ENCODE data around the gene AMPD3. TPM values are rescaled to one million over a fixed set of nuclear protein-coding genes. Genes with fewer than 3 reads are reported as not detected.

AMPD3 gene
- total RNA-seq, 1 experiment from 2014 or later, result 5.9 TPM

GRCh38 chr11:10443152-10443551 lies 11.9 kb upstream of the AMPD3 start:
- no peak overlapping the region for H3K9ac ChIP-seq (ENCODE audit: extremely low read depth, insufficient read length, low read length)
- H3K79me1 ChIP-seq (ENCODE audit: insufficient read depth, low read depth, low read length, poor library complexity, severe bottlenecking), result no peaks in the 10 kb centered on the region
- H2AK5ac ChIP-seq (ENCODE audit: insufficient read length, low read length), result no peak overlapping the region
- H4K91ac ChIP-seq (ENCODE audit: insufficient read length, low read depth, low read length), result no peak overlapping the region
- Mint-ChIP-seq H3K36me3 (ENCODE audit: insufficient read depth in 1 of 3, low read depth in 3 of 3) (no peaks in the 10 kb centered on the region), H3K4me3 (no peak overlapping the region), H3K27me3 (ENCODE audit: low read depth) (peaks cover 5% of the 10 kb centered on the region; the same call in 1 of the 2 replicates), H3K4me1 (peaks cover 0 to 6% of the 10 kb centered on the region in 2 experiments; a peak in 1 of 4 replicates), H3K9me3 (no peaks in the 10 kb centered on the region), H3K27ac (no peak overlapping the region; a peak in 1 of 7 replicates)
- H4K5ac ChIP-seq (ENCODE audit: insufficient read length, low read depth, low read length), result no peak overlapping the region
- TF ChIP-seq CTCF (conservative IDR thresholded peaks at IDR 0.05), result no peak
- no peak overlapping the region for H2BK5ac ChIP-seq (ENCODE audit: insufficient read length, low read length)
- H3K79me2 ChIP-seq (ENCODE audit: insufficient read depth, low read length), result no peaks in the 10 kb centered on the region
- no peak overlapping the region for H3K56ac ChIP-seq (ENCODE audit: insufficient read length, low read depth, low read length)
- H2BK15ac ChIP-seq (ENCODE audit: low read depth, low read length), result no peak overlapping the region
- no peak for DNase-seq
- H4K8ac ChIP-seq (replicated peaks; ENCODE audit: insufficient read length, low read depth, low read length), result no peak overlapping the region
- H3T11ph ChIP-seq (ENCODE audit: low read length), result no peak overlapping the region
- H3K4me1 ChIP-seq (ENCODE audit: insufficient read depth, low read length), result no peaks in the 10 kb centered on the region; the same call in 1 of the 2 replicates
- no peak overlapping the region for H2BK20ac ChIP-seq (ENCODE audit: low read depth, low read length, poor library complexity, severe bottlenecking)
- H3K27ac ChIP-seq (ENCODE audit: insufficient read length, low read depth, low read length), result no peak overlapping the region
- no peak overlapping the region for H3K14ac ChIP-seq (ENCODE audit: insufficient read depth, low read length)
- H4K20me1 ChIP-seq (ENCODE audit: control insufficient read depth, insufficient read depth, insufficient read length), result no peaks in the 10 kb centered on the region
- H3K18ac ChIP-seq (ENCODE audit: insufficient read length, low read depth, low read length), result no peak overlapping the region
- no peak overlapping the region for H2AFZ ChIP-seq (ENCODE audit: low read length)
- H2BK120ac ChIP-seq (ENCODE audit: low read depth, low read length, poor library complexity, severe bottlenecking), result no peak overlapping the region
- no CpG with 5 or more reads among the region's 7 CpGs for WGBS (ENCODE audit: extremely low coverage, insufficient read length, low lambda C conversion rate)
- H3K9me3 ChIP-seq (ENCODE audit: control insufficient read depth, low read depth, low read length), result no peaks in the 10 kb centered on the region
- no peak overlapping the region for H3K4ac ChIP-seq (ENCODE audit: low read depth, low read length)
- no peaks in the 10 kb centered on the region for H3K23me2 ChIP-seq (ENCODE audit: insufficient read length, low read depth, low read length, poor library complexity, severe bottlenecking)
- H2BK12ac ChIP-seq (ENCODE audit: insufficient read length, low read depth, low read length), result no peak overlapping the region
- H3K4me2 ChIP-seq (ENCODE audit: insufficient read depth, insufficient read length, low read length), result no peak overlapping the region
- no peak overlapping the region for H3K23ac ChIP-seq (ENCODE audit: insufficient read length, low read depth, low read length)
- no peaks in the 10 kb centered on the region for H3K27me3 ChIP-seq (ENCODE audit: insufficient read depth, low read length)
